ENCODE data around the gene TDRD12. TPM values are rescaled to one million over a fixed set of nuclear protein-coding genes. Genes with fewer than 3 reads are reported as not detected.

Gene TDRD12
- total and polyA plus RNA-seq, 2 donors (not counting 3 experiments of a cell fraction or from before 2014, with no cell fraction given), result 0.03 to 0.09 TPM

DNA sequence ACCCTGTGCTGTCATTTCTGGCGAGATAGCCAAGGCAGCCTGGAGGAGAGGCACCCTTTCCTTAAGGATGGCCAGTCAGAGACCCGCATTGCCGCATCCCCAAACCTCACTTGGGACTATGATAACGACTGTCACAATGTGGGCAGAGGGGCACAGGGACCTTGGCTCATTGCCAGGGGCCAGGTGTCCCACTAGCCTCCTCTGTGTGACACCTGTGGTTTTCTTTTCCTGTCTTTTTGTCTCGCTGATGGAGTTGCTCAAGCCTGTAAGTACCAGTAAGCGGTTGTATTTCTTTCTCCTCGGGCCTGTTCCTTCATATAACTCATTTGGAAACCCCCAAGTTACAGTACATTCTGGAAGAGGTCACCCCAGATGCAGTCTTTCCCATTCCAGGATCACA, 59.5 kb downstream of the TDRD12 start:
- intact Hi-C loops (cut with micrococcal nuclease), result no loop called here
- BruUV-seq (replicated peaks), result no TSS peak
- POLR2A ChIA-PET, result no interaction called here

More for the DNA sequence above, 59.5 kb downstream of the TDRD12 start:
- no peaks in the 10 kb centered on the region for H3K9me3 ChIP-seq (replicated peaks; ENCODE audit: control insufficient read depth, insufficient read depth, low read length)
- H3K27me3 ChIP-seq (ENCODE audit: control insufficient read depth in 2 of 2, insufficient read depth in 2 of 2, low read length in 2 of 2), result no peaks in the 10 kb centered on the region
- CTCF ChIA-PET, result no interaction called here
- no peak overlapping the region for H3K4me3 ChIP-seq (replicated peaks in 1 of 3; ENCODE audit: insufficient read depth in 1 of 3, low read depth in 1 of 3, low read length in 3 of 3)
- H3K4me1 ChIP-seq (ENCODE audit: control insufficient read depth, extremely low read depth, insufficient read depth, low read length), result no peaks in the 10 kb centered on the region
- H3K9me1 ChIP-seq (replicated peaks; ENCODE audit: control insufficient read depth, extremely low read depth, insufficient read depth, low read length), result no peaks in the 10 kb centered on the region
- no peak for DNase-seq (ENCODE audit: low read depth, low spot score)
- no peaks in the 10 kb centered on the region for H4K20me1 ChIP-seq (replicated peaks; ENCODE audit: control insufficient read depth, extremely low read depth, insufficient read depth, low read length)
- H3K4me2 ChIP-seq (ENCODE audit: insufficient read depth, low read length), result no peak overlapping the region
- no peaks in the 10 kb centered on the region for H3K79me2 ChIP-seq (ENCODE audit: control insufficient read depth, insufficient read depth, low read length)
- dilution Hi-C loops (cut with MboI; ENCODE audit: extremely low pct_ligation_motif_present, low sequenced_read_pairs), result no loop called here
- no peak overlapping the region for H3K27ac ChIP-seq (ENCODE audit: insufficient read depth, low read depth, low read length)
- H3K36me3 ChIP-seq (ENCODE audit: control insufficient read depth in 2 of 2, extremely low read depth in 1 of 2, insufficient read depth in 2 of 2, low read length in 2 of 2), result no peaks in the 10 kb centered on the region
- TF ChIP-seq POLR2A (IDR thresholded peaks at IDR 0.05; ENCODE audit: low read depth, low read length), result no peak
- no peak for TF ChIP-seq JUN (IDR thresholded peaks at IDR 0.05; ENCODE audit: borderline replicate concordance, insufficient read depth, insufficient read length, low read depth)
- TF ChIP-seq EZH2 (IDR thresholded peaks at IDR 0.05; ENCODE audit: borderline replicate concordance, low read depth, low read length, severe bottlenecking), result no peak
- no peak for TF ChIP-seq MYC (IDR thresholded peaks at IDR 0.05; ENCODE audit: low read depth, low read length)
- no peak for TF ChIP-seq POLR2AphosphoS5 (IDR thresholded peaks at IDR 0.05; ENCODE audit: insufficient read depth, low read depth, low read length)
- TF ChIP-seq GATA2 (IDR thresholded peaks at IDR 0.05; ENCODE audit: insufficient read depth, insufficient read length, low read depth, low read length), result no peak
- TF ChIP-seq, protein P1, sequence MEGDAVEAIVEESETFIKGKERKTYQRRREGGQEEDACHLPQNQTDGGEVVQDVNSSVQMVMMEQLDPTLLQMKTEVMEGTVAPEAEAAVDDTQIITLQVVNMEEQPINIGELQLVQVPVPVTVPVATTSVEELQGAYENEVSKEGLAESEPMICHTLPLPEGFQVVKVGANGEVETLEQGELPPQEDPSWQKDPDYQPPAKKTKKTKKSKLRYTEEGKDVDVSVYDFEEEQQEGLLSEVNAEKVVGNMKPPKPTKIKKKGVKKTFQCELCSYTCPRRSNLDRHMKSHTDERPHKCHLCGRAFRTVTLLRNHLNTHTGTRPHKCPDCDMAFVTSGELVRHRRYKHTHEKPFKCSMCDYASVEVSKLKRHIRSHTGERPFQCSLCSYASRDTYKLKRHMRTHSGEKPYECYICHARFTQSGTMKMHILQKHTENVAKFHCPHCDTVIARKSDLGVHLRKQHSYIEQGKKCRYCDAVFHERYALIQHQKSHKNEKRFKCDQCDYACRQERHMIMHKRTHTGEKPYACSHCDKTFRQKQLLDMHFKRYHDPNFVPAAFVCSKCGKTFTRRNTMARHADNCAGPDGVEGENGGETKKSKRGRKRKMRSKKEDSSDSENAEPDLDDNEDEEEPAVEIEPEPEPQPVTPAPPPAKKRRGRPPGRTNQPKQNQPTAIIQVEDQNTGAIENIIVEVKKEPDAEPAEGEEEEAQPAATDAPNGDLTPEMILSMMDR (IDR thresholded peaks at IDR 0.05; ENCODE audit: extremely low read depth in 1 of 2, insufficient read depth in 1 of 2, low read depth in 1 of 2, low read length in 2 of 2), result no peak
- TF ChIP-seq FOS (IDR thresholded peaks at IDR 0.05; ENCODE audit: borderline replicate concordance, insufficient read depth, low read length), result no peak
- TF ChIP-seq MAX (IDR thresholded peaks at IDR 0.05; ENCODE audit: insufficient read depth, insufficient read length), result no peak
- H2AFZ ChIP-seq (ENCODE audit: low read depth, low read length), result no peak overlapping the region
- no peak overlapping the region for H3K9ac ChIP-seq (replicated peaks; ENCODE audit: extremely low read depth, insufficient read depth, low read length)
- no peak for FAIRE-seq
